Smooth muscle cell (in vitro differentiated cells): ENCODE measurements around the gene ZYG11B. TPM values are rescaled to one million over a fixed set of nuclear protein-coding genes. Genes with fewer than 3 reads are reported as not detected.
"Not testable (repeated sequence)": the region's sequence is repeated elsewhere in the genome, so short reads cannot be mapped to it uniquely, and the experiment has no call there.

ENCODE experiments used
- DNase-seq: peaks from one replicate; lab custom pipeline; 2025; ENCODE audit not compliant: unreplicated experiment; lab: John Stamatoyannopoulos, UW
- H2AFZ ChIP-seq: fragments of 200-600 bp; sonication (generic); 2 replicates; pipeline ENCODE4 v1.6.0; 2016; ENCODE audit warnings: antibody characterized with exemption, low read depth, mild to moderate bottlenecking
- H3F3A ChIP-seq: fragments of 200-600 bp; sonication (generic); 2 replicates; pipeline ENCODE4 v1.6.0; 2017; ENCODE audit warnings: antibody characterized with exemption, low read depth
- H3K27ac ChIP-seq: fragments of 200-600 bp; sonication (generic); 2 replicates; pipeline ENCODE4 v1.5.1; 2016; ENCODE audit warnings: low read depth, mild to moderate bottlenecking
- H3K27me3 ChIP-seq: fragments of 200-600 bp; sonication (generic); 2 replicates; pipeline ENCODE4 v1.6.1; 2016; ENCODE audit warnings: low read depth, mild to moderate bottlenecking
- H3K36me3 ChIP-seq: fragments of 200-600 bp; sonication (generic); 2 replicates; pipeline ENCODE4 v1.5.1; 2016; ENCODE audit warnings: low read depth
- H3K4me1 ChIP-seq: fragments of 200-600 bp; sonication (generic); 2 replicates; pipeline ENCODE4 v1.5.1; 2016; ENCODE audit warnings: low read depth
- H3K4me2 ChIP-seq: fragments of 200-600 bp; sonication (generic); 2 replicates; pipeline ENCODE4 v1.6.0; 2016; ENCODE audit warnings: mild to moderate bottlenecking
- H3K4me3 ChIP-seq: fragments of 200-600 bp; sonication (generic); 2 replicates; pipeline ENCODE4 v1.5.1; 2016; ENCODE audit warnings: mild to moderate bottlenecking
- H3K79me2 ChIP-seq: fragments of 200-600 bp; sonication (generic); 2 replicates; pipeline ENCODE4 v1.6.0; 2016; ENCODE audit warnings: low read depth, mild to moderate bottlenecking
- H3K9ac ChIP-seq: fragments of 200-600 bp; sonication (generic); 2 replicates; pipeline ENCODE4 v1.6.0; 2016; ENCODE audit warnings: low read depth
- H3K9me3 ChIP-seq: fragments of 200-600 bp; sonication (generic); replicated peaks from 2 replicates; pipeline ENCODE4 v1.5.1; 2016; ENCODE audit warnings: low read depth
- H4K20me1 ChIP-seq: fragments of 200-600 bp; sonication (generic); 2 replicates; pipeline ENCODE4 v1.6.0; 2016; ENCODE audit warnings: low read depth
- CTCF ChIP-seq: fragments of 200-600 bp; sonication (generic); IDR thresholded peaks from 2 replicates; pipeline ENCODE4 v1.5.1; 2017; ENCODE audit warnings: borderline replicate concordance, mild to moderate bottlenecking, antibody characterized with exemption; ENCODE audit not compliant: insufficient read depth, poor library complexity, severe bottlenecking
- WGBS: methylation state at CpG from one replicate; pipeline ENCODE4 v1.1.7; 2016; ENCODE audit warnings: low lambda C conversion rate; 5-methylcytosine and 5-hydroxymethylcytosine counted together
- polyA plus RNA-seq: library from polyadenylated mRNA; unstranded; fragments of >200 nt; fragmentation: Nextera tagmentation; extraction: Ambion mirVana; gene quantifications from 2 replicates; pipeline ENCODE4 v1.2.1, GENCODE V29; 2016
- total RNA-seq: library from RNA; depleted of rRNA; stranded (reverse); fragments of >200 nt; gene quantifications from 2 replicates; pipeline ENCODE4 v1.2.3, GENCODE V29; 2014

The ZYG11B gene
- total and polyA plus RNA-seq, 2 experiments from 2014 or later: 8.8 to 36.0 TPM

GRCh38 chr1:52814465-52814864, 88.2 kb downstream of the ZYG11B start:
- no peaks in the 10 kb centered on the region for H3K36me3 ChIP-seq
- H3K9ac ChIP-seq: no peak overlapping the region
- H3K27me3 ChIP-seq: no peaks in the 10 kb centered on the region
- no peak for DNase-seq
- H3K4me2 ChIP-seq: no peak overlapping the region
- no peaks in the 10 kb centered on the region for H3K9me3 ChIP-seq
- no peak overlapping the region for H3K27ac ChIP-seq
- H2AFZ ChIP-seq: no peak overlapping the region
- no peak for TF ChIP-seq CTCF
- 90% methylated on average over 2 of the region's 2 CpGs for WGBS
- no peaks in the 10 kb centered on the region for H3K4me1 ChIP-seq
- no peaks in the 10 kb centered on the region for H4K20me1 ChIP-seq
- no peaks in the 10 kb centered on the region for H3K79me2 ChIP-seq
- no peaks in the 10 kb centered on the region for H3F3A ChIP-seq
- no peak overlapping the region for H3K4me3 ChIP-seq

DNA sequence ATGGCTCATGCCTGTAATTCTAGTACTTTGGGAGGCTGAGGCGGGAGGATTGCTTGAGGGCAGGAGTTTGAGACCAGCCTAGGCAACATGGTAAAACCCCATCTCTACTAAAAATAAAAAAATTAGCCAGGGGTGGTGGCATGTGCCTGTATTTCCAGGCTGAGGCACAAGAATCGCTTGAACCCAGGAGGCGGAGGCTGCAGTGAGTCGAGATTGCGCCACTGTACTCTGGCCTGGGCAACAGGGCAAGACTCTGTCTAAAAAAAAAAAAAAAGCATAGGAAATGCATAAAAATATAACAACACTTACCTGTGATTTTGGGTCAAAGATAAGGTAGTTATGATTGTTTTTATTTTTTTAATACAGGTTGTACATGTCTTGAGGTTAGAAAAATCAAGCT, 94.6 kb downstream of the ZYG11B start:
- WGBS: 97% methylated on average over 5 of the region's 5 CpGs
- H3K4me1 ChIP-seq: not testable (repeated sequence)

DNA sequence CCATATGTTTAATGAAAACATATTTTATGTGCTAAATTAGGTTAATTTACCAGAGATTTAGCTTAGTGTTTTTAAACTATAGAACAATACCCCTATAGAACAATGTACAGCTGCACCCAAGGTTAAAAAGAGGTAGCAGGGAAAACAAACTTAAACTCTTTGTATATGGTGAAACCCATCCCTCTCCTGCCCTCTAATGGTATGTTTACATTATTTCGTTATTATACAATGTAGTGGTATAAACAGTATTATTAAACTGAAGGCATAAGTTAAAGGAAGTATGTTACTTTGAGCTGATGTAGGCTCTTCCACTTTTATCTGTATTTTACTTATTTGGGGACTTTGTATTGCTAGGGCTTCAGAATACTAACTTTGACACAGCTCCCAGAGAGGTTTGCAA, 99.6 kb downstream of the ZYG11B start:
- Histone ChIP-seq H3K27ac (no peak overlapping the region), H3K9ac (no peak overlapping the region), H3K79me2 (no peaks in the 10 kb centered on the region), H2AFZ (no peak overlapping the region), H3K9me3 (no peaks in the 10 kb centered on the region), H3F3A (peaks cover 3% of the 10 kb centered on the region), H3K4me3 (no peak overlapping the region), H3K27me3 (no peaks in the 10 kb centered on the region), H3K4me2 (no peak overlapping the region), H4K20me1 (no peaks in the 10 kb centered on the region), H3K4me1 (no peaks in the 10 kb centered on the region), H3K36me3 (peaks cover 6% of the 10 kb centered on the region)
- no peak for TF ChIP-seq CTCF
- WGBS: 63% methylated on average over 1 of the region's 1 CpG
- no peak for DNase-seq

More for the DNA sequence above, 94.6 kb downstream of the ZYG11B start:
- H4K20me1 ChIP-seq, H3K4me3 ChIP-seq, DNase-seq, H3K9ac ChIP-seq, H3F3A ChIP-seq, H3K4me2 ChIP-seq, H3K27me3 ChIP-seq, H3K9me3 ChIP-seq, H3K27ac ChIP-seq, H3K79me2 ChIP-seq, H2AFZ ChIP-seq, H3K36me3 ChIP-seq: not testable (repeated sequence)

- TF ChIP-seq CTCF: no peak
- no peaks in the 10 kb centered on the region for H4K20me1 ChIP-seq
- H3K27me3 ChIP-seq: no peaks in the 10 kb centered on the region
- H3K9me3 ChIP-seq: no peaks in the 10 kb centered on the region
- H3F3A ChIP-seq: no peaks in the 10 kb centered on the region
- no peak overlapping the region for H3K4me3 ChIP-seq
- H3K27ac ChIP-seq: no peak overlapping the region
- no peak overlapping the region for H3K9ac ChIP-seq
- H3K36me3 ChIP-seq: no peaks in the 10 kb centered on the region
- 99% methylated on average over 3 of the region's 3 CpGs for WGBS
- no peak overlapping the region for H2AFZ ChIP-seq
- no peaks in the 10 kb centered on the region for H3K4me1 ChIP-seq
- DNase-seq: no peak
- no peaks in the 10 kb centered on the region for H3K79me2 ChIP-seq
- no peak overlapping the region for H3K4me2 ChIP-seq
Observed at GRCh38 chr1:52834798-52835197, 108.5 kb downstream of the ZYG11B start.
